Breast epithelium (tissue), 3 donors: ENCODE data around the gene SMARCD3.

ENCODE experiments used
- CTCF ChIP-seq, 3 donors: fragments of 450-650 bp; IDR thresholded peaks; one replicate each; pipeline ENCODE4 v1.5.1; 2016 to 2017; ENCODE audit warnings: antibody characterized with exemption in 3 of 3, mild to moderate bottlenecking in 3 of 3, moderate library complexity in 3 of 3
- POLR2A ChIP-seq: fragments of 450-650 bp; IDR thresholded peaks from one replicate; pipeline ENCODE4 v1.6.1; 2016; ENCODE audit warnings: antibody characterized with exemption, mild to moderate bottlenecking, moderate library complexity

- TF ChIP-seq CTCF (IDR thresholded peaks at IDR 0.05) (no peak), POLR2A (no peak)
Measured at GRCh38 chr7:151242159-151243044, 6.1 kb downstream of the SMARCD3 start.
